GM12878 (cell line): Measurements from ENCODE around the gene CNNM2. TPM values are rescaled to one million over a fixed set of nuclear protein-coding genes. Genes with fewer than 3 reads are reported as not detected.

ENCODE experiments used
- ATAC-seq: fragments of 200-7000 bp; cut with Tn5 transposase; 3 replicates; pipeline ENCODE4 v1.9.1; 2020; ENCODE audit warnings: mild to moderate bottlenecking, moderate library complexity
- BruUV-seq: library from RNA; stranded (reverse); fragments of 400-500 nt; replicated peaks from 2 replicates; lab custom pipeline; 2021; lab: Mats Ljungman, UMichigan
- CTCF ChIA-PET: fragments of 300-600 bp; sonication (Branson Sonifier 250); formaldehyde crosslinking; extraction: SDS; loops from one replicate; lab custom pipeline; 2021; ENCODE audit warnings: inconsistent platforms; lab: Yijun Ruan, JAX
- POLR2A ChIA-PET: fragments of 350-600 bp; formaldehyde crosslinking; extraction: SDS; loops from one replicate; lab custom pipeline; 2021; ENCODE audit warnings: inconsistent platforms; lab: Charles Lee
- RAD21 ChIA-PET: fragments of 300-600 bp; sonication (Branson Sonifier 250); formaldehyde crosslinking; loops from one replicate; lab custom pipeline; 2023; ENCODE audit warnings: antibody characterized with exemption; ENCODE audit not compliant: unreplicated experiment; lab: Charles Lee
- SMC1A ChIA-PET: fragments of 300-600 bp; sonication (Branson Sonifier 250); formaldehyde crosslinking; loops from one replicate; lab custom pipeline; 2023; ENCODE audit not compliant: unreplicated experiment, uncharacterized antibody; lab: Charles Lee
- DNase-seq: peaks from one replicate; pipeline ENCODE4 v3.0.0-alpha.2; 2011; ENCODE audit warnings: low read depth, low spot score
- FAIRE-seq: peaks from 3 replicates; lab custom pipeline; 2011; peaks lifted over from hg19 to GRCh38; lab: Jason Lieb, UNC
- H2AFZ ChIP-seq: 2 replicates; pipeline ENCODE4 v1.6.0; 2011; ENCODE audit warnings: low read depth, low read length, control low read depth; ENCODE audit not compliant: control insufficient read depth
- H3K27ac ChIP-seq: 2 replicates; pipeline ENCODE4 v1.5.1; 2011; ENCODE audit warnings: control low read depth; ENCODE audit not compliant: control insufficient read depth, insufficient read depth
- H3K27me3 ChIP-seq, 2 experiments: replicated peaks in 1 of 2; 2 replicates each; pipeline versions ENCODE4 v1.6.0 to v1.6.1; 2011; ENCODE audit warnings: low read length in 1 of 2; ENCODE audit not compliant: control insufficient read depth in 2 of 2, insufficient read depth in 2 of 2
- H3K36me3 ChIP-seq, 2 experiments: 2 replicates each; pipeline ENCODE4 v1.5.1; 2011; ENCODE audit warnings: low read length in 1 of 2; ENCODE audit not compliant: control insufficient read depth in 2 of 2, insufficient read depth in 2 of 2
- H3K4me1 ChIP-seq: 2 replicates; pipeline ENCODE4 v1.6.1; 2011; ENCODE audit warnings: mild to moderate bottlenecking, low read length, moderate library complexity, mixed read lengths; ENCODE audit not compliant: control insufficient read depth, insufficient read depth
- H3K4me2 ChIP-seq: 2 replicates; pipeline ENCODE4 v1.6.0; 2011; ENCODE audit warnings: control low read depth; ENCODE audit not compliant: control insufficient read depth, insufficient read depth
- H3K4me3 ChIP-seq: fragments of 200-600 bp; sonication (generic); 2 replicates; pipeline ENCODE4 v1.5.1; 2016
- H3K79me2 ChIP-seq: 2 replicates; pipeline ENCODE4 v1.6.0; 2011; ENCODE audit warnings: low read length; ENCODE audit not compliant: control insufficient read depth, insufficient read depth
- H3K9ac ChIP-seq: 2 replicates; pipeline ENCODE4 v1.8.0; 2011; ENCODE audit warnings: low read length, control low read depth, mixed read lengths; ENCODE audit not compliant: control insufficient read depth, insufficient read depth
- H3K9me3 ChIP-seq: replicated peaks from 3 replicates; pipeline ENCODE4 v1.5.1; 2011; ENCODE audit warnings: mild to moderate bottlenecking, low read length; ENCODE audit not compliant: control insufficient read depth, insufficient read depth
- H4K20me1 ChIP-seq: 2 replicates; pipeline ENCODE4 v1.6.0; 2011; ENCODE audit not compliant: control insufficient read depth, insufficient read depth
- POLR2A ChIP-seq: IDR thresholded peaks from 2 replicates; pipeline ENCODE4 v1.6.1; 2011; ENCODE audit warnings: low read depth, mild to moderate bottlenecking, low read length
- ZBTB40 ChIP-seq: fragments of 450-650 bp; IDR thresholded peaks from 2 replicates; pipeline ENCODE4 v1.6.1; 2016; ENCODE audit warnings: mild to moderate bottlenecking, moderate library complexity, borderline replicate concordance
- WGBS: methylation state at CpG from one replicate; pipeline ENCODE4 v1.1.6; 2016; ENCODE audit warnings: low lambda C conversion rate; ENCODE audit not compliant: insufficient replicate concordance, insufficient coverage; ENCODE audit errors: missing lambda C conversion rate; 5-methylcytosine and 5-hydroxymethylcytosine counted together
- in situ Hi-C: fragments of 300-500 bp; cut with MboI; formaldehyde crosslinking; loops from 9 replicates; pipeline ENCODE4 v1.14.3; 2018; ENCODE audit warnings: mixed read lengths
- intact Hi-C: fragments of 100-400 bp; cut with micrococcal nuclease; formaldehyde crosslinking; loops from one replicate; pipeline ENCODE4 v1.14.2; 2022; ENCODE audit not compliant: unreplicated experiment
- polyA plus RNA-seq, 11 experiments: library from polyadenylated mRNA; depleted of rRNA in 4 of 11; unstranded in 6 of 11; stranded (reverse) in 5 of 11; fragments of >200 nt; fragmentation: Nextera tagmentation in 4 of 11; fragmentation: Illumina TruSeq in 1 of 11; extraction: Ambion mirVana in 4 of 11; extraction: Trizol in 1 of 11; gene quantifications; 1 replicate in 1 of 11; 2 replicates in 10 of 11; pipeline versions ENCODE4 v1.2.1 to v1.2.3, GENCODE V29; 2011 to 2016; ENCODE audit warnings: inconsistent platforms in 2 of 11, missing spikeins in 2 of 11, low read depth in 1 of 11
- total RNA-seq, 4 experiments: library from RNA; depleted of rRNA in 3 of 4; stranded (reverse); fragments of >200 nt in 3 of 4; fragmentation: Illumina TruSeq in 1 of 4; extraction: Trizol in 1 of 4; gene quantifications; 2 replicates each; pipeline versions ENCODE4 v1.2.1 to v1.2.3, GENCODE V29; 2013 to 2021

Gene CNNM2
- total and polyA plus RNA-seq, 10 of the 15 experiments (the other 5 are each of a cell fraction or from before 2014, with no cell fraction given) = 0.18 to 7.3 (median 2.5) TPM

GRCh38 chr10:102869258-102870198, 48.6 kb upstream of the CNNM2 start, which contains the start of gene AS3MT:
Gene AS3MT (plus strand): TSS chr10:102869470. CDS start chr10:102869593, 123 bp downstream.
- peak within 1 kb of the TSS; percentile 8; the same call in 1 of the 2 replicates for H3K9ac ChIP-seq
- no peak within 1 kb of the TSS for H3K27ac ChIP-seq
- H3K4me2 ChIP-seq = peak within 1 kb of the TSS; percentile 38; the same call in 1 of the 2 replicates
- H4K20me1 ChIP-seq = no peaks in the 10 kb centered on the region
- in situ Hi-C loops = no loop called here
- peak within 1 kb of the TSS; percentile 57; the same call in 1 of the 2 replicates for H3K4me3 ChIP-seq
- POLR2A ChIA-PET = no interaction called here
- no TSS peak for BruUV-seq
- H3K27me3 ChIP-seq = no peaks in the 10 kb centered on the region
- TF ChIP-seq POLR2A = peak; percentile 39; the same call in 1 of the 2 replicates
- TF ChIP-seq ZBTB40 = no peak
- TF ChIP-seq, all 136 proteins: peak for 1
- FAIRE-seq (no peak), DNase-seq (no peak), ATAC-seq (peak; percentile 78)
- ChIA-PET RAD21 (interaction anchor here (0.9 to 1.5 kb wide), 2 partner anchors 32 to 193 kb away, joined by 3 read pairs; no protein-coding TSS in a partner anchor), CTCF (interaction anchor here (1.0 to 2.0 kb wide), 2 partner anchors 20 to 32 kb away, joined by 4 to 6 read pairs; no protein-coding TSS in a partner anchor), SMC1A (interaction anchor here (0.5 kb wide), 1 partner anchor 134 kb away, joined by 3 read pairs; no protein-coding TSS in a partner anchor)
- Histone ChIP-seq H3K4me1 (no peaks in the 10 kb centered on the region), H2AFZ (peak within 1 kb of the TSS; percentile 41), H3K36me3 (no peaks in the 10 kb centered on the region), H3K79me2 (no peaks in the 10 kb centered on the region), H3K9me3 (no peaks in the 10 kb centered on the region)
- intact Hi-C loops = no loop called here
- WGBS = 28% methylated on average over 48 of the region's 63 CpGs
